Aorta (tissue), 5 donors: ENCODE data around the gene CALN1. TPM values are rescaled to one million over a fixed set of nuclear protein-coding genes. Genes with fewer than 3 reads are reported as not detected.
"Not testable (repeated sequence)": the region's sequence is repeated elsewhere in the genome, so short reads cannot be mapped to it uniquely, and the experiment has no call there.

Source experiments
- ATAC-seq: fragments of 200-7000 bp; cut with Tn5 transposase; one replicate; pipeline ENCODE4 v1.9.1; 2022; ENCODE audit warnings: moderate library complexity; ENCODE audit not compliant: low FRiP score
- DNase-seq, 2 donors: peaks; one replicate each; pipeline ENCODE4 v3.0.0-alpha.2; 2020
- H3K27ac ChIP-seq, 2 donors: one replicate each; pipeline ENCODE4 v1.5.1; 2013; ENCODE audit warnings: low read length in 2 of 2, mild to moderate bottlenecking in 2 of 2, moderate library complexity in 2 of 2, control low read depth in 1 of 2, inconsistent platforms in 1 of 2, low read depth in 1 of 2
- H3K27me3 ChIP-seq, 2 donors: one replicate each; pipeline ENCODE4 v1.6.1; 2013; ENCODE audit warnings: control low read depth in 1 of 2, low read length in 1 of 2, mild to moderate bottlenecking in 1 of 2, moderate library complexity in 1 of 2; ENCODE audit not compliant: insufficient read depth in 2 of 2, control insufficient read depth in 1 of 2
- H3K36me3 ChIP-seq, 2 donors: one replicate each; pipeline ENCODE4 v1.6.1; 2013; ENCODE audit warnings: control low read depth in 1 of 2, low read length in 1 of 2, mild to moderate bottlenecking in 1 of 2; ENCODE audit not compliant: insufficient read depth in 2 of 2, control insufficient read depth in 1 of 2
- H3K4me1 ChIP-seq, 2 donors: one replicate each; pipeline ENCODE4 v1.6.1; 2013; ENCODE audit warnings: low read length in 2 of 2, control low read depth in 1 of 2, mild to moderate bottlenecking in 1 of 2, moderate library complexity in 1 of 2; ENCODE audit not compliant: insufficient read depth in 2 of 2, control insufficient read depth in 1 of 2
- H3K4me3 ChIP-seq, 2 donors: one replicate each; pipeline ENCODE4 v1.5.1; 2013; ENCODE audit warnings: low read length in 2 of 2, control low read depth in 1 of 2, mild to moderate bottlenecking in 1 of 2
- H3K9me3 ChIP-seq: one replicate; pipeline ENCODE4 v1.6.1; 2013; ENCODE audit warnings: mild to moderate bottlenecking, low read length; ENCODE audit not compliant: control insufficient read depth
- WGBS, 2 donors: extraction: QIAGEN DNeasy Blood & Tissue Kit; methylation state at CpG; one replicate each; pipeline ENCODE4 v1.1.7; 2013; 5-methylcytosine and 5-hydroxymethylcytosine counted together
- intact Hi-C, 2 donors: fragments of 100-400 bp; cut with DNase I; formaldehyde crosslinking; loops; one replicate each; pipeline versions ENCODE4 v1.14.2 to v1.15.0; 2022
- polyA plus RNA-seq, 2 donors: library from polyadenylated mRNA; stranded (reverse); fragments of 200-250 nt; gene quantifications; one replicate each; pipeline ENCODE4 v1.2.3, GENCODE V29; 2013
- total RNA-seq, 2 donors: library from RNA; stranded (reverse); fragmentation: NEBNext Ultra II Directional; extraction: Animal tissue kit (Norgen Biotek cat#: 25700); gene quantifications; one replicate each; pipeline ENCODE4 v1.2.1, GENCODE V29; 2021
- donor health status: healthy with polysubstance abuse.
- donor health status: Bipolar disorder and iron deficiency.
- donor health status: DM: no; HTN: no; CAD: no.
- donor health status: DM: no; HTN: no; CAD: no.
- donor health status: DM: yes; HTN: yes; CAD: no.

CALN1 gene
- total and polyA plus RNA-seq, 4 donors = 0.33 TPM; not detected in 3

- intact Hi-C loops = no loop called here
- Histone ChIP-seq H3K36me3 (no peaks in the 10 kb centered on the region), H3K27ac (no peak overlapping the region), H3K27me3 (no peaks in the 10 kb centered on the region), H3K9me3 (no peaks in the 10 kb centered on the region), H3K4me3 (no peak overlapping the region), H3K4me1 (no peaks in the 10 kb centered on the region)
- WGBS, 2 donors = 85 to 87% methylated on average over 5 of the region's 5 CpGs
- DNase-seq (no peak), ATAC-seq (no peak)
Observed at GRCh38 chr7:72404743-72405142, 7.4 kb downstream of the CALN1 start.

- WGBS, 2 donors = 60 to 65% methylated on average over 9 of the region's 9 CpGs
- H3K36me3 ChIP-seq = no peaks in the 10 kb centered on the region
- no peaks in the 10 kb centered on the region for H3K9me3 ChIP-seq
- ATAC-seq (no peak), DNase-seq (no peak)
- no peaks in the 10 kb centered on the region for H3K27me3 ChIP-seq
- H3K4me3 ChIP-seq = no peak overlapping the region
- H3K27ac ChIP-seq = no peak overlapping the region
- H3K4me1 ChIP-seq = no peaks in the 10 kb centered on the region
- intact Hi-C loops = no loop called here
Observed at GRCh38 chr7:72403458-72404076, 8.6 kb downstream of the CALN1 start.

- Histone ChIP-seq H3K36me3 (no peaks in the 10 kb centered on the region), H3K27ac (no peak overlapping the region), H3K9me3 (no peaks in the 10 kb centered on the region), H3K4me3 (no peak overlapping the region), H3K4me1 (no peaks in the 10 kb centered on the region), H3K27me3 (no peaks in the 10 kb centered on the region)
- WGBS, 2 donors = 24 to 35% methylated on average over 1 of the region's 1 CpG
- DNase-seq (no peak), ATAC-seq (no peak)
- intact Hi-C loops = no loop called here
Observed at GRCh38 chr7:72394016-72394415, 18.1 kb downstream of the CALN1 start.

- H3K9me3 ChIP-seq = no peaks in the 10 kb centered on the region
- DNase-seq (no peak), ATAC-seq (no peak)
- no peak overlapping the region for H3K27ac ChIP-seq
- H3K27me3 ChIP-seq = no peaks in the 10 kb centered on the region
- H3K4me3 ChIP-seq = no peak overlapping the region
- no peaks in the 10 kb centered on the region for H3K36me3 ChIP-seq
- intact Hi-C loops = no loop called here
- WGBS, 2 donors = 88 to 90% methylated on average over 7 of the region's 7 CpGs
- no peaks in the 10 kb centered on the region for H3K4me1 ChIP-seq
Observed at GRCh38 chr7:72391821-72392377, 20.2 kb downstream of the CALN1 start.

- WGBS, 2 donors = 68 to 71% methylated on average over 3 of the region's 3 CpGs
- no peak for DNase-seq
- Histone ChIP-seq H3K4me1 (no peaks in the 10 kb centered on the region), H3K4me3 (no peak overlapping the region), H3K9me3 (no peaks in the 10 kb centered on the region), H3K36me3 (no peaks in the 10 kb centered on the region), H3K27me3 (no peaks in the 10 kb centered on the region), H3K27ac (no peak overlapping the region)
- ATAC-seq = no peak
- intact Hi-C loops = no loop called here
Observed at GRCh38 chr7:72386118-72386517, 26.0 kb downstream of the CALN1 start.

- DNase-seq (no peak), ATAC-seq (no peak)
- Histone ChIP-seq H3K4me3 (no peak overlapping the region), H3K27ac (no peak overlapping the region), H3K9me3 (no peaks in the 10 kb centered on the region), H3K27me3 (no peaks in the 10 kb centered on the region), H3K36me3 (no peaks in the 10 kb centered on the region), H3K4me1 (no peaks in the 10 kb centered on the region)
- 79 to 87% methylated on average over 4 of the region's 4 CpGs for WGBS, 2 donors
- intact Hi-C loops = no loop called here
Observed at GRCh38 chr7:72362246-72362645, 49.9 kb downstream of the CALN1 start.

GRCh38 chr7:72345208-72345727 is 66.9 kb downstream of the CALN1 start:
- intact Hi-C loops = no loop called here
- ATAC-seq (no peak), DNase-seq (no peak)
- no peak overlapping the region for H3K4me3 ChIP-seq
- no peaks in the 10 kb centered on the region for H3K4me1 ChIP-seq
- no peak overlapping the region for H3K27ac ChIP-seq
- H3K9me3 ChIP-seq = peaks cover 2% of the 10 kb centered on the region
- no peaks in the 10 kb centered on the region for H3K36me3 ChIP-seq
- WGBS, 2 donors = 81 to 82% methylated on average over 1 of the region's 1 CpG
- no peaks in the 10 kb centered on the region for H3K27me3 ChIP-seq

GRCh38 chr7:72343991-72344390 is 68.1 kb downstream of the CALN1 start:
- Histone ChIP-seq H3K27me3 (no peaks in the 10 kb centered on the region), H3K27ac (no peak overlapping the region), H3K9me3 (peaks cover 2% of the 10 kb centered on the region), H3K36me3 (no peaks in the 10 kb centered on the region), H3K4me3 (no peak overlapping the region), H3K4me1 (no peaks in the 10 kb centered on the region)
- intact Hi-C loops = no loop called here
- no peak for ATAC-seq
- DNase-seq = no peak
- WGBS, 2 donors = 25 to 28% methylated on average over 3 of the region's 3 CpGs

GRCh38 chr7:72343354-72343753 is 68.8 kb downstream of the CALN1 start:
- H3K27ac ChIP-seq, H3K4me1 ChIP-seq, intact Hi-C loops, H3K27me3 ChIP-seq, H3K9me3 ChIP-seq, H3K36me3 ChIP-seq, H3K4me3 ChIP-seq, ATAC-seq, DNase-seq: not testable (repeated sequence)
- 80 to 93% methylated on average over 3 of the region's 3 CpGs for WGBS, 2 donors
